MM.1S (cell line): ENCODE results near the gene RAMACL.

Experiments
- DNase-seq: peaks from one replicate; pipeline ENCODE4 v3.0.0-alpha.2; 2015
- H2AFZ ChIP-seq: fragments of 300-600 bp; sonication (generic); 2 replicates; pipeline ENCODE4 v1.6.0; 2016; ENCODE audit warnings: antibody characterized with exemption, low read length
- H3F3A ChIP-seq: fragments of 300-600 bp; sonication (generic); 2 replicates; pipeline ENCODE4 v1.6.1; 2016; ENCODE audit warnings: mild to moderate bottlenecking, antibody characterized with exemption, low read length, moderate library complexity, mixed read lengths; ENCODE audit not compliant: insufficient read depth
- H3K27ac ChIP-seq: fragments of 300-600 bp; sonication (generic); 2 replicates; pipeline ENCODE4 v1.5.1; 2016; ENCODE audit warnings: mild to moderate bottlenecking, low read length
- H3K27me3 ChIP-seq: fragments of 300-600 bp; sonication (generic); replicated peaks from 2 replicates; pipeline ENCODE4 v1.6.0; 2016; ENCODE audit warnings: low read length; ENCODE audit not compliant: insufficient read depth
- H3K36me3 ChIP-seq: fragments of 300-600 bp; sonication (generic); replicated peaks from 2 replicates; pipeline ENCODE4 v1.6.1; 2016; ENCODE audit warnings: mild to moderate bottlenecking, low read length, mixed read lengths; ENCODE audit not compliant: insufficient read depth
- H3K4me1 ChIP-seq: fragments of 300-600 bp; sonication (generic); 2 replicates; pipeline ENCODE4 v1.6.1; 2016; ENCODE audit warnings: low read length, mixed read lengths
- H3K4me2 ChIP-seq: fragments of 300-600 bp; sonication (generic); 2 replicates; pipeline ENCODE4 v1.6.0; 2016; ENCODE audit warnings: low read depth, low read length
- H3K4me3 ChIP-seq: fragments of 300-600 bp; sonication (generic); 2 replicates; pipeline ENCODE4 v1.5.1; 2016; ENCODE audit warnings: low read length, mixed read lengths
- H3K79me2 ChIP-seq: fragments of 300-600 bp; sonication (generic); 2 replicates; pipeline ENCODE4 v1.6.1; 2016; ENCODE audit warnings: mixed run types, low read length, mixed read lengths
- H3K9ac ChIP-seq: fragments of 300-600 bp; sonication (generic); 2 replicates; pipeline ENCODE4 v1.6.1; 2016; ENCODE audit warnings: low read length, mixed read lengths
- H3K9me2 ChIP-seq: fragments of 300-600 bp; sonication (generic); replicated peaks from 2 replicates; pipeline ENCODE4 v1.6.1; 2016; ENCODE audit warnings: mild to moderate bottlenecking, low read length, mixed read lengths; ENCODE audit not compliant: insufficient read depth
- H3K9me3 ChIP-seq: fragments of 300-600 bp; sonication (generic); replicated peaks from 2 replicates; pipeline ENCODE4 v1.6.1; 2016; ENCODE audit warnings: mild to moderate bottlenecking, low read length, mixed read lengths; ENCODE audit not compliant: insufficient read depth
- H4K20me1 ChIP-seq: fragments of 300-600 bp; sonication (generic); 2 replicates; pipeline ENCODE4 v1.6.1; 2016; ENCODE audit warnings: mild to moderate bottlenecking, low read length, moderate library complexity, mixed read lengths; ENCODE audit not compliant: insufficient read depth
- CTCF ChIP-seq: fragments of 300-600 bp; sonication (generic); IDR thresholded peaks from 2 replicates; pipeline ENCODE4 v1.5.1; 2016; ENCODE audit warnings: antibody characterized with exemption, low read length, mixed read lengths
- EZH2 ChIP-seq: fragments of 300-600 bp; sonication (generic); optimal IDR thresholded peaks from 2 replicates; pipeline ENCODE3; 2017; ENCODE audit warnings: low read depth, mild to moderate bottlenecking, antibody characterized with exemption, low read length, mixed read lengths
- EZH2phosphoT487 ChIP-seq: fragments of 300-600 bp; sonication (generic); IDR thresholded peaks from 2 replicates; pipeline ENCODE4 v1.6.1; 2018; ENCODE audit warnings: antibody characterized with exemption, low read length

RAMACL gene

GRCh38 chr6:166565084-166565967, 21.2 kb downstream of the RAMACL start:
- no peak overlapping the region for H2AFZ ChIP-seq
- H3K9me3 ChIP-seq = no peaks in the 10 kb centered on the region
- no peak overlapping the region for H3K9ac ChIP-seq
- H3K4me1 ChIP-seq = no peaks in the 10 kb centered on the region
- H3F3A ChIP-seq = no peaks in the 10 kb centered on the region
- no peaks in the 10 kb centered on the region for H3K27me3 ChIP-seq
- H4K20me1 ChIP-seq = no peaks in the 10 kb centered on the region
- no peak overlapping the region for H3K27ac ChIP-seq
- TF ChIP-seq CTCF (no peak), EZH2 (no peak), EZH2phosphoT487 (no peak)
- no peaks in the 10 kb centered on the region for H3K79me2 ChIP-seq
- DNase-seq = no peak
- no peak overlapping the region for H3K4me2 ChIP-seq
- no peaks in the 10 kb centered on the region for H3K9me2 ChIP-seq
- H3K36me3 ChIP-seq = no peaks in the 10 kb centered on the region
- no peak overlapping the region for H3K4me3 ChIP-seq

GRCh38 chr6:166563805-166564204, 22.7 kb downstream of the RAMACL start:
- Histone ChIP-seq H3K79me2 (no peaks in the 10 kb centered on the region), H3K9me2 (no peaks in the 10 kb centered on the region), H3K9ac (no peak overlapping the region), H3F3A (no peaks in the 10 kb centered on the region), H3K4me3 (no peak overlapping the region), H3K4me2 (no peak overlapping the region), H2AFZ (no peak overlapping the region), H4K20me1 (no peaks in the 10 kb centered on the region), H3K4me1 (no peaks in the 10 kb centered on the region), H3K9me3 (no peaks in the 10 kb centered on the region), H3K27me3 (no peaks in the 10 kb centered on the region), H3K36me3 (no peaks in the 10 kb centered on the region), H3K27ac (no peak overlapping the region)
- TF ChIP-seq EZH2 (no peak), EZH2phosphoT487 (no peak), CTCF (no peak)
- DNase-seq = no peak

GRCh38 chr6:166563200-166563599, 23.3 kb downstream of the RAMACL start:
- H2AFZ ChIP-seq = no peak overlapping the region
- H4K20me1 ChIP-seq = no peaks in the 10 kb centered on the region
- no peaks in the 10 kb centered on the region for H3K4me1 ChIP-seq
- H3K27me3 ChIP-seq = no peaks in the 10 kb centered on the region
- no peak for DNase-seq
- no peaks in the 10 kb centered on the region for H3F3A ChIP-seq
- no peak overlapping the region for H3K27ac ChIP-seq
- no peaks in the 10 kb centered on the region for H3K9me3 ChIP-seq
- H3K9ac ChIP-seq = no peak overlapping the region
- no peak overlapping the region for H3K4me2 ChIP-seq
- no peaks in the 10 kb centered on the region for H3K9me2 ChIP-seq
- no peak overlapping the region for H3K4me3 ChIP-seq
- H3K79me2 ChIP-seq = no peaks in the 10 kb centered on the region
- H3K36me3 ChIP-seq = no peaks in the 10 kb centered on the region
- TF ChIP-seq EZH2phosphoT487 = no peak
- TF ChIP-seq CTCF = no peak
- no peak for TF ChIP-seq EZH2
